GM12873 (cell line): ENCODE measurements around the gene IL17B.

Experiments used
- TF ChIP-seq, protein P1 (sequence below): IDR thresholded peaks from 2 replicates; pipeline ENCODE4 v1.5.1; 2012; ENCODE audit warnings: low read depth, mild to moderate bottlenecking, moderate library complexity, low read length, control low read depth; ENCODE audit not compliant: insufficient read depth; ENCODE audit errors: missing control alignments

Gene IL17B

DNA sequence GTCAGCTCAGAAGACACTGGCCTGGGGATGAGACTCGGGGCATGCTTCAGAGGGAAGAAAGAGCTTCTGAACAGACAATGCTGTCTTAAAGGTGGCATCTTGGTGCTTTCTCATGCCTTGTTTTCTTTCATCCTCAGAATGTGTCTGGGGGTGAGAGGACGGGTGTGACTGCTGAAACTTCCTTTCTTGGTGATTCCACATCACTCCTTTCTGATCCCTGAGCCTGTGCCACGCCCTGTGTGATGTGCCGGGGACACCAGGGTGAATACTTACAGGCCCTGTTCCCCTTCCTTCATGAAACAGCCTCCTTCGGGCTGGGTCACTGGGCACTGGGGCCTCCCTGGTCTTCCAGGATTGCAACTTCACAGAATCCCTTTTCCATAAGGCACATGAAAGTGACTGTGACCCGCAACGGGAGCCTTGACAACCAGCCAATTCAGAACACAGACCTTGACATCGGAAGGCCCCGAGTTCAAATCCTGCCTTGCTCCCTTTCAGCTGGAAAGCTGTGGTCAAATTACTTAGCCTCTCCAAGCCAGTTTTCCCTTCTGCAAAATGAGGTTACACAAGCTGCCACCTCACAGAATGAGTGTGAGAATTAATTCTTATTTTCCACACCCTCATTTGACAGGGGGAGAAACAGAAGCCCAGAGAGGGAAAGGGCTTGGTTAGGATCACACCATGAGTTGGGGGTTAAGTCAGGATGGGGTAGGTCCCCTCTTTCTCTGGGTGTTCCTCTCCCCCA is 44.1 kb upstream of the IL17B start:
- TF ChIP-seq, protein P1, sequence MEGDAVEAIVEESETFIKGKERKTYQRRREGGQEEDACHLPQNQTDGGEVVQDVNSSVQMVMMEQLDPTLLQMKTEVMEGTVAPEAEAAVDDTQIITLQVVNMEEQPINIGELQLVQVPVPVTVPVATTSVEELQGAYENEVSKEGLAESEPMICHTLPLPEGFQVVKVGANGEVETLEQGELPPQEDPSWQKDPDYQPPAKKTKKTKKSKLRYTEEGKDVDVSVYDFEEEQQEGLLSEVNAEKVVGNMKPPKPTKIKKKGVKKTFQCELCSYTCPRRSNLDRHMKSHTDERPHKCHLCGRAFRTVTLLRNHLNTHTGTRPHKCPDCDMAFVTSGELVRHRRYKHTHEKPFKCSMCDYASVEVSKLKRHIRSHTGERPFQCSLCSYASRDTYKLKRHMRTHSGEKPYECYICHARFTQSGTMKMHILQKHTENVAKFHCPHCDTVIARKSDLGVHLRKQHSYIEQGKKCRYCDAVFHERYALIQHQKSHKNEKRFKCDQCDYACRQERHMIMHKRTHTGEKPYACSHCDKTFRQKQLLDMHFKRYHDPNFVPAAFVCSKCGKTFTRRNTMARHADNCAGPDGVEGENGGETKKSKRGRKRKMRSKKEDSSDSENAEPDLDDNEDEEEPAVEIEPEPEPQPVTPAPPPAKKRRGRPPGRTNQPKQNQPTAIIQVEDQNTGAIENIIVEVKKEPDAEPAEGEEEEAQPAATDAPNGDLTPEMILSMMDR: no peak

DNA sequence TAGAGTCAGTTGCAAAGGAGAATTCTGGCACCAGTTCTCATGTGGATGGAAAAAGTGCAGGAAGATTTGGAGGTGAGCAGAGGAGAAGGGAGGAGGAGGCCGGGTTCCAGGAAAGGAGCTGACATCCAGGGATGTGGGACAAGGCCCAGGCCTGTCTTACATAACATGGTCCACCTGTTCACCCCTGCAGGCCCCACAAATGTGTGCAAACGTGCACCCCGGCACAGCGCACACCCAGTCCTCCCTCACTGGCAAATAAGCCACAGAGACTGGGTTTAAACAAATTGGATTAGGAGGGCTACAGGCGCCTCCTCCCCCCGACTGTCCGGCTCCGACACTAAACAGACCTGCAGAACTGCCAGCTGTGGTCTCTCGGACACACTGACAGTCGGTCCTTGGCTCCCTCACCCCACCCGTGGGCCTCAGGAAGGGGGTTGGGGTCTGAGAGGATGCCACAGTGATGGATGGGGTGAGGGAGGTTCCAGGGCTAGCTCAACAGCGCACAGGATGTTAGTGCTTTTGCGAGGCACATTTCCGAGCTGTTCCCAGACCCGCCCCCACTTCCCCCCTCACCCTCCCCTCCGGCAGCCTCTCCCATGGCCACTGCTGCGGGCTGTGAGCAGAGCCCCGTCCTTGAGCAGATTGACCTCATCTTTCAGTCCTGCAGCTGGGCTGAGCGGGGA is 43.4 kb upstream of the IL17B start:
- TF ChIP-seq, protein P1: no peak

DNA sequence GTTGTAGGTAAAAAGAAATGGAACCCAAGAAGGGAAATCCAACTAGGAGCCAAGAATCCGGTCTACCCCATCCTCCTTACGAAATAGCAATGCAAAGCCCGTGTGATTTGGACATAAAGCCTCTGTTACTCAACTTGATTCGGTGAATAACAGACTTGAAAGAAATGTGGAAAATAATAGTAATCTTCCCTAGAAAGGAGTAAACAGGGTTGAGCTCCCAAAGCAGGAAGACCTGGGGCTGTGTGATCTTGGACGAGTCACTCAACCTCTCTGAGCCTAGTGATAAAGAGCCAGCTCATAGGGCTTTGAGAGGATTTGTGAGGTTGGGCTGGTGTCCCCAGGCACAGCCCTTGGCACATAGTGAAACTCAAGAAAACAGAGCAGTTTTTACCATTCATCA is 42.7 kb upstream of the IL17B start:
- TF ChIP-seq, protein P1: no peak

DNA sequence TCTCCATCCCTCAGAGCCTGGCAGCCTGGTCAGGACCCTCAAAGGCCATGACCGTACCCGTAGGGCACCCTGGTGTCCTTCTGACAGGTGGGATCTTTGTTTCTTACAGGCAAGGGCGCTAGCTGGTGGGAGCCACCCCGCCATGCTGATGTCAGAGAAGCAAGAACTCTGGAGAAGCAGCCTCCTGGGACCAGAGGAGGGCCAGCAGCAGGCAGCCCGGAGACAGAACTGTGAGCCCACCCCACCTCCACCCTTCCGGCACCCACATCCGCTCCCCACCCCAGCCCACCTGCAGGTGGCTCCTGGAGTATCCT is 42.2 kb upstream of the IL17B start:
- TF ChIP-seq, protein P1: no peak

DNA sequence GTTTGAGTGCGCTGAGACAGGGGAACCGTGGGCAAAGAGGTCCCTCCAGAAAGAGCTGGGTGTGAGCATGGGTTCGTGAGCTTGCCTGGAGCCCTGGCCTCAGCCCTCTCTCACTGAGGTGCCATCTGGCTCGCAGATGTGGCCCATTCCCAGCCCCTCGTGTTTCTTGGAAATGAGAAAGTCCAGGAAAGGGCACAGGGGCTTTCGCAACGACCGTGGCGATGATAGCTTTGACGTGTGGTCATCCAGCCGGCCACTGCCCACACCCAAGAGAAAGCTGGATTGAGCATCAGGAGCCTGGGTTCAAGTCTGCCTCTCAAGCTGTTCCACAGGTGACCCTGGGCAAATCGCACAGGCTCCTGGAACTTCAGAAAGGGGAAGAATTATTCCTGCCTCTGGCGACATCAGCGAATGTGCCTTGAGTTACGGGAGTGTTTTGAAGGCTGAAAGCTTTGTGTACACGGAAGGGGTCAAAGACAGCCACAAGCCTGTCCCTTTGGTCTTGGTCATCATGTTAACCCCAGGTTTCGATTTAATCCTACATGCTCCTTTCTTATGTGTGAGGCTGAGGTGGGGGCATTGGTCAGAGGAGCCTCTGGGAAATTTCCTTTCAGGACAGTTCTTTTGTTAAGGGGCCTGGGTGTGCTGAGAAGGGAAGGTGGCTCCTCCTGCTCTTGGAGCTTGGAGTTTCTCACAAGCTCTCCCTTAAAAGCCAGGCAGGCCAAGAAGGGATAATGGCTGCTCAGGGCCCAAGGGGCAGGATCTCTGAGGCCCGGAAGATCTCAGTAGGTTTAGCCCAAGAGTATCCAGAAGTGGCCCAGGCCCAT is 41.7 kb upstream of the IL17B start:
- TF ChIP-seq, protein P1: no peak

- TF ChIP-seq, protein P1: no peak
These were observed 40.9 kb upstream of the IL17B start for GRCh38 chr5:149419859-149420544.

DNA sequence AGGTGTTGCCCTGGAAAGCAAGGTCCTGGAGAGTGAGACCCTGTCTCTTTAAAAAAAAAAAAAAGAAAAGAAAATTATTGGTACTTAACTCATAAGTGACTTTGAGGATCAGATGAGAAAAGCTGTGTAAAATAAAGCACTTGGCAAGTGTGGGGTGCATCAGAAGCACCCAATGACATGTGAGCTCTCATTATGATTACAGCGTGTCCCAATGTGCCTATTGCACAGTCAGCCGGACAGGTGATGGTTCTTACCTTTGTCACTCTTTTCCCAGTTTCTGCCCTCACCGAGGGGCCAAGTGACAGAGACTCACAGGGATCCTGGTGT is 40.4 kb upstream of the IL17B start:
- TF ChIP-seq, protein P1: no peak
